SK-N-DZ (cell line): Measurements from ENCODE around the gene LCK.
A peak's percentile ranks its signal among the peaks of the same experiment; 100 is the strongest.
"Not testable (repeated sequence)": the region's sequence is repeated elsewhere in the genome, so short reads cannot be mapped to it uniquely, and the experiment has no call there.

ENCODE experiments used
- DNase-seq: peaks from one replicate; pipeline ENCODE4 v3.0.0-alpha.2; 2015; ENCODE audit warnings: low spot score

LCK gene

GRCh38 chr1:32239790-32240139 is 11.3 kb upstream of the LCK start:
- peak; percentile 19 for DNase-seq

GRCh38 chr1:32240140-32240951 is 10.7 kb upstream of the LCK start:
- peak; percentile 55 for DNase-seq

GRCh38 chr1:32241001-32241763 is 9.9 kb upstream of the LCK start:
- peak; percentile 40 for DNase-seq

GRCh38 chr1:32242341-32242851 is 8.7 kb upstream of the LCK start:
- peak; percentile 29 for DNase-seq

GRCh38 chr1:32246888-32247273 is 4.2 kb upstream of the LCK start, which contains the start of gene FAM167B:
TSS of gene FAM167B (plus strand) at chr1:32247222. CDS start at chr1:32247422, 200 bp downstream.
- no peak for DNase-seq

- no peak for DNase-seq
Measured at GRCh38 chr1:32247452-32247851, 3.6 kb upstream of the LCK start.

- peak; percentile 77 for DNase-seq
Measured at GRCh38 chr1:32247983-32248889, 2.8 kb upstream of the LCK start.

GRCh38 chr1:32249831-32250525 is 1.1 kb upstream of the LCK start:
- DNase-seq = peak; percentile 37

GRCh38 chr1:32255072-32256071 is 4.3 kb downstream of the LCK start:
- no peak for DNase-seq

GRCh38 chr1:32256473-32257226 is 5.6 kb downstream of the LCK start:
- no peak for DNase-seq

- DNase-seq = no peak
Measured at GRCh38 chr1:32257227-32257508, 6.1 kb downstream of the LCK start.

- not testable (repeated sequence) for DNase-seq
Measured at GRCh38 chr1:32263236-32263593, 12.2 kb downstream of the LCK start.

GRCh38 chr1:32263744-32264143 is 12.7 kb downstream of the LCK start:
- no peak for DNase-seq

GRCh38 chr1:32265846-32266245 is 14.8 kb downstream of the LCK start:
- DNase-seq = no peak

GRCh38 chr1:32266921-32267591 is 16.0 kb downstream of the LCK start:
- DNase-seq = no peak

- DNase-seq = no peak
Measured at GRCh38 chr1:32269744-32270143, 18.7 kb downstream of the LCK start.

GRCh38 chr1:32272557-32273390 is 21.7 kb downstream of the LCK start:
- no peak for DNase-seq
